HepG2 (cell line): ENCODE measurements around the gene PEA15. TPM values are rescaled to one million over a fixed set of nuclear protein-coding genes. Genes with fewer than 3 reads are reported as not detected.

ENCODE experiments used
- ATAC-seq: fragments of 200-7000 bp; cut with Tn5 transposase; 3 replicates; pipeline ENCODE4 v1.9.1; 2020; ENCODE audit warnings: mild to moderate bottlenecking, moderate library complexity
- BruUV-seq: library from RNA; stranded (reverse); fragments of 400-500 nt; replicated peaks from 2 replicates; lab custom pipeline; 2021; lab: Mats Ljungman, UMichigan
- CTCF ChIA-PET: fragments of 300-600 bp; formaldehyde crosslinking; extraction: SDS; loops from one replicate; lab custom pipeline; 2021; ENCODE audit warnings: low total read pairs, inconsistent platforms, low intra/inter-chr PET ratio; lab: Yijun Ruan, JAX
- POLR2A ChIA-PET: fragments of 350-600 bp; sonication (Branson Sonifier 250); formaldehyde crosslinking; loops from one replicate; lab custom pipeline; 2020; ENCODE audit warnings: antibody characterized with exemption, inconsistent platforms; lab: Yijun Ruan, JAX
- DNase-seq: peaks from one replicate; pipeline ENCODE4 v3.0.0-alpha.2; 2015; ENCODE audit warnings: low spot score
- FAIRE-seq: peaks from 3 replicates; lab custom pipeline; 2011; peaks lifted over from hg19 to GRCh38; lab: Jason Lieb, UNC
- H2AFZ ChIP-seq: one replicate; pipeline ENCODE4 v1.6.1; 2011; ENCODE audit warnings: low read length, inconsistent platforms
- H3K27ac ChIP-seq: fragments of 300-600 bp; 3 replicates; pipeline ENCODE4 v1.8.0; 2011; ENCODE audit warnings: mixed run types, mild to moderate bottlenecking, mixed read lengths, low read length, inconsistent platforms; ENCODE audit not compliant: insufficient read depth; ENCODE audit errors: extremely low read length
- H3K27me3 ChIP-seq, 2 experiments: fragments of 200-600 bp in 1 of 2; 2 replicates in 1 of 2; 3 replicates in 1 of 2; pipeline versions ENCODE4 v1.6.0 to v1.8.0; 2011; ENCODE audit warnings: low read length in 2 of 2, mild to moderate bottlenecking in 2 of 2, moderate library complexity in 2 of 2, inconsistent platforms in 1 of 2; ENCODE audit not compliant: insufficient read depth in 2 of 2, control insufficient read depth in 1 of 2
- H3K36me3 ChIP-seq, 2 experiments: fragments of 200-600 bp in 1 of 2; replicated peaks in 1 of 2; 2 replicates in 1 of 2; 3 replicates in 1 of 2; pipeline versions ENCODE4 v1.5.1 to v1.8.0; 2011; ENCODE audit warnings: low read length in 2 of 2, inconsistent platforms in 1 of 2; ENCODE audit not compliant: insufficient read depth in 2 of 2, control insufficient read depth in 1 of 2
- H3K4me1 ChIP-seq: 2 replicates; pipeline ENCODE4 v1.5.1; 2012; ENCODE audit warnings: low read length, inconsistent platforms; ENCODE audit not compliant: insufficient read depth
- H3K4me2 ChIP-seq: 2 replicates; pipeline ENCODE4 v1.6.0; 2011; ENCODE audit warnings: low read depth, low read length, inconsistent platforms
- H3K4me3 ChIP-seq, 3 experiments: fragments of 200-600 bp in 1 of 3; sonication (generic), shearing (Covaris generic) in 1 of 3; replicated peaks in 1 of 3; 2 replicates each; pipeline ENCODE4 v1.5.1; 2011 to 2016; ENCODE audit warnings: low read length in 3 of 3, inconsistent platforms in 2 of 3, low read depth in 2 of 3, mild to moderate bottlenecking in 2 of 3, control low read depth in 1 of 3, mixed read lengths in 1 of 3; ENCODE audit not compliant: insufficient read depth in 1 of 3
- H3K79me2 ChIP-seq: one replicate; pipeline ENCODE4 v1.6.1; 2011; ENCODE audit warnings: low read length, inconsistent platforms; ENCODE audit not compliant: insufficient read depth
- H3K9ac ChIP-seq: 2 replicates; pipeline ENCODE4 v1.6.0; 2011; ENCODE audit warnings: mild to moderate bottlenecking, low read depth, low read length, inconsistent platforms; ENCODE audit not compliant: insufficient read depth
- H3K9me3 ChIP-seq: 2 replicates; pipeline ENCODE4 v1.5.1; 2012; ENCODE audit warnings: mild to moderate bottlenecking, low read length
- H4K20me1 ChIP-seq: 2 replicates; pipeline ENCODE4 v1.6.0; 2011; ENCODE audit warnings: inconsistent platforms, mild to moderate bottlenecking, low read length, moderate library complexity; ENCODE audit not compliant: insufficient read depth
- BRD4 ChIP-seq: sonication (generic); formaldehyde crosslinking; IDR thresholded peaks from 2 replicates; pipeline ENCODE4 v1.4.0; 2020; ENCODE audit warnings: missing genetic modification reagents
- ELF4 ChIP-seq: sonication (generic); formaldehyde crosslinking; IDR thresholded peaks from 2 replicates; pipeline ENCODE4 v1.5.0; 2020; ENCODE audit warnings: missing genetic modification reagents, mild to moderate bottlenecking, moderate library complexity, borderline replicate concordance
- FOSL2 ChIP-seq: sonication (generic); formaldehyde crosslinking; IDR thresholded peaks from 2 replicates; pipeline ENCODE4 v1.4.0; 2020; ENCODE audit warnings: missing genetic modification reagents
- HOXA3 ChIP-seq: sonication (generic); formaldehyde crosslinking; IDR thresholded peaks from 2 replicates; pipeline ENCODE4 v1.5.0; 2020; ENCODE audit warnings: missing genetic modification reagents
- IRF2 ChIP-seq: IDR thresholded peaks from 2 replicates; pipeline ENCODE4 v1.6.1; 2018; ENCODE audit warnings: missing genetic modification reagents, missing compliant biosample characterization
- MEIS2 ChIP-seq: sonication (generic); formaldehyde crosslinking; IDR thresholded peaks from 2 replicates; pipeline ENCODE4 v1.9.0; 2021; ENCODE audit warnings: mild to moderate bottlenecking, missing genetic modification reagents
- MLLT10 ChIP-seq: sonication (generic); formaldehyde crosslinking; IDR thresholded peaks from 2 replicates; pipeline ENCODE4 v1.4.0; 2020; ENCODE audit warnings: missing genetic modification reagents
- PHF5A ChIP-seq: IDR thresholded peaks from one replicate; pipeline ENCODE4 v1.6.1; 2018; ENCODE audit warnings: low read depth, missing genetic modification reagents; ENCODE audit not compliant: unreplicated experiment
- SIN3B ChIP-seq: fragments of 150-350 bp; IDR thresholded peaks from 2 replicates; pipeline ENCODE4 v1.6.1; 2014; ENCODE audit warnings: low read length
- STAT5B ChIP-seq: sonication (generic); formaldehyde crosslinking; IDR thresholded peaks from 2 replicates; pipeline ENCODE4 v1.4.0; 2020; ENCODE audit warnings: missing genetic modification reagents
- TEAD3 ChIP-seq: optimal IDR thresholded peaks from 2 replicates; pipeline ENCODE3; 2016; ENCODE audit warnings: borderline replicate concordance
- ZC3H13 ChIP-seq: sonication (generic); formaldehyde crosslinking; IDR thresholded peaks from 2 replicates; pipeline ENCODE4 v1.8.1; 2023; ENCODE audit warnings: mild to moderate bottlenecking, missing genetic modification reagents, moderate library complexity
- ZEB1 ChIP-seq: IDR thresholded peaks from 2 replicates; pipeline ENCODE4 v1.6.1; 2012; ENCODE audit warnings: mild to moderate bottlenecking, low read depth, inconsistent platforms; ENCODE audit not compliant: insufficient replicate concordance
- ZNF33B ChIP-seq: sonication (generic); formaldehyde crosslinking; IDR thresholded peaks from 2 replicates; pipeline ENCODE4 v1.5.1; 2020; ENCODE audit warnings: mild to moderate bottlenecking, missing genetic modification reagents
- ZNF7 ChIP-seq: IDR thresholded peaks from 2 replicates; pipeline ENCODE4 v1.6.1; 2016; ENCODE audit warnings: missing biosample characterization, missing genetic modification reagents
- WGBS: methylation state at CpG from one replicate; pipeline ENCODE4 v1.1.6; 2017; ENCODE audit warnings: low lambda C conversion rate; 5-methylcytosine and 5-hydroxymethylcytosine counted together
- in situ Hi-C: cut with HindIII; loops from 2 replicates; pipeline ENCODE4 v1.10.0; 2017; ENCODE audit warnings: low pct_unique_long_range_greater_than_20kb; ENCODE audit not compliant: extremely low pct_ligation_motif_present
- intact Hi-C: fragments of 100-400 bp; cut with micrococcal nuclease; formaldehyde crosslinking; loops from one replicate; pipeline ENCODE4 v1.10.0; 2022; ENCODE audit not compliant: unreplicated experiment
- polyA plus RNA-seq, 8 experiments: library from polyadenylated mRNA; depleted of rRNA in 3 of 8; stranded (reverse) in 7 of 8; unstranded in 1 of 8; fragments of >200 nt; fragmentation: Illumina TruSeq in 4 of 8; extraction: Trizol in 4 of 8; gene quantifications; 2 replicates each; pipeline versions ENCODE4 v1.2.1 to v1.2.3, GENCODE V29; 2011 to 2016; ENCODE audit warnings: low read depth in 4 of 8, missing spikeins in 1 of 8, mixed read lengths in 1 of 8; ENCODE audit not compliant: insufficient read depth in 1 of 8
- total RNA-seq, 5 experiments: library from RNA; depleted of rRNA; stranded (reverse); fragments of >200 nt; fragmentation: Illumina TruSeq; extraction: Trizol; gene quantifications; 2 replicates each; pipeline ENCODE4 v1.2.3, GENCODE V29; 2016; ENCODE audit warnings: low read depth in 1 of 5
- TF ChIP-seq, protein P1 (sequence below): sonication (generic); formaldehyde crosslinking; IDR thresholded peaks from 2 replicates; pipeline ENCODE4 v1.5.0; 2020; ENCODE audit warnings: mild to moderate bottlenecking, missing genetic modification reagents, moderate library complexity
- TF ChIP-seq, protein P2 (sequence below): sonication (generic); formaldehyde crosslinking; IDR thresholded peaks from 2 replicates; pipeline ENCODE4 v1.4.0; 2020; ENCODE audit warnings: low read depth, missing genetic modification reagents
- TF ChIP-seq, protein P3 (sequence below): IDR thresholded peaks from 2 replicates; pipeline ENCODE4 v1.6.1; 2016; ENCODE audit warnings: missing biosample characterization, missing genetic modification reagents, low read depth

The PEA15 gene
- total and polyA plus RNA-seq, 2 of the 13 experiments (the other 11 are each of a cell fraction or from before 2014, with no cell fraction given) = 12.1 to 35.2 TPM

DNA sequence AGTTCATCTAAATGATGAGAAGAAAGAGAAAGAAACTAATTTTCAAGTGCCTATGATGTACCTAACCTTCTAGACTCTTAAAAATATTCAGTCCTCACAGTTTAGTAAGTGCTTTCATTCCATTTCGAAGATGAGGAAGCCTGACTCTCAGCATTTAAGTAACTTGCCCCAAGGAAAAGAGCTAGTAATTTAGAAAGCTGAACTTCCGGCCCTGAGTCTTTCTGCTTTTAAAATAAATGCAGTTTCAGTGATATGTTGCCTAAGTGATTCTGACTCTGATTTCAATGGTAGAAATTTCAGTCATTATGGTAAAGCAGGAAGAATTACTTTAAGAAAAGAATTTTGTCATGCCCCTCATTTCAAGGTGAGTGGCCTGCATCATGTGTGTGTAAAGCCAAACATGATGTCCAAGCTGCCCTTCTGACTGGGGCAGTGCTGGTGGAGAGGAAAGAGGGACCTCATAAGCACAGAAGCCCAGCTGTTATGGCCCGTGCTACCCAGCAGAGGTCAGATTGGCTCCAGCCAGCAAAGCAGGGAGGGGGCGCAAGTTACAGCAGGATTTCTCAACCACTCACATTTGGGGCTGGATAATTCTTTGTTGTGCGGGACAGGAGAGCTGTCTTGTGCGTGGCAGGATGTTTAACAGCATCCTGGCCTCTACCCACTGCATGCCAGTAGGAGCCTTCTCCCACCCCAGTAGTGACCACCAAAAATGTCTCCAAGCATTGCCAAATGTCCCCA lies 43.0 kb upstream of the PEA15 start:
- peak; percentile 94 for ATAC-seq
- peak; percentile 53 for DNase-seq
- Histone ChIP-seq H3K4me2 (no peak overlapping the region), H3K36me3 (no peaks in the 10 kb centered on the region), H3K9ac (no peak overlapping the region), H4K20me1 (no peaks in the 10 kb centered on the region), H3K4me3 (no peak overlapping the region), H3K79me2 (no peaks in the 10 kb centered on the region), H2AFZ (no peak overlapping the region), H3K4me1 (peaks cover 39% of the 10 kb centered on the region), H3K9me3 (no peaks in the 10 kb centered on the region), H3K27ac (no peak overlapping the region), H3K27me3 (peaks cover 0 to 8% of the 10 kb centered on the region in 2 experiments; a peak in 4 of 5 replicates)
- no TSS peak for BruUV-seq
- in situ Hi-C loops = no loop called here
- FAIRE-seq = peak; percentile 67
- 16% methylated on average over 5 of the region's 6 CpGs for WGBS
- ChIA-PET POLR2A (no interaction called here), CTCF (no interaction called here)
- intact Hi-C loops = loop anchor here (1.0 kb wide), 1 partner anchor 90 kb away; no protein-coding TSS in a partner anchor
- TF ChIP-seq ZNF7 = no peak
- TF ChIP-seq HOXA3 (CRISPR knock-in tag) = no peak
- TF ChIP-seq, protein P1, sequence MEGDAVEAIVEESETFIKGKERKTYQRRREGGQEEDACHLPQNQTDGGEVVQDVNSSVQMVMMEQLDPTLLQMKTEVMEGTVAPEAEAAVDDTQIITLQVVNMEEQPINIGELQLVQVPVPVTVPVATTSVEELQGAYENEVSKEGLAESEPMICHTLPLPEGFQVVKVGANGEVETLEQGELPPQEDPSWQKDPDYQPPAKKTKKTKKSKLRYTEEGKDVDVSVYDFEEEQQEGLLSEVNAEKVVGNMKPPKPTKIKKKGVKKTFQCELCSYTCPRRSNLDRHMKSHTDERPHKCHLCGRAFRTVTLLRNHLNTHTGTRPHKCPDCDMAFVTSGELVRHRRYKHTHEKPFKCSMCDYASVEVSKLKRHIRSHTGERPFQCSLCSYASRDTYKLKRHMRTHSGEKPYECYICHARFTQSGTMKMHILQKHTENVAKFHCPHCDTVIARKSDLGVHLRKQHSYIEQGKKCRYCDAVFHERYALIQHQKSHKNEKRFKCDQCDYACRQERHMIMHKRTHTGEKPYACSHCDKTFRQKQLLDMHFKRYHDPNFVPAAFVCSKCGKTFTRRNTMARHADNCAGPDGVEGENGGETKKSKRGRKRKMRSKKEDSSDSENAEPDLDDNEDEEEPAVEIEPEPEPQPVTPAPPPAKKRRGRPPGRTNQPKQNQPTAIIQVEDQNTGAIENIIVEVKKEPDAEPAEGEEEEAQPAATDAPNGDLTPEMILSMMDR = peak; percentile 74
- 0 out of 2 replicates have a peak, but pooled peaks have one; percentile 6 for TF ChIP-seq FOSL2
- TF ChIP-seq STAT5B = no peak
- TF ChIP-seq, protein P2, sequence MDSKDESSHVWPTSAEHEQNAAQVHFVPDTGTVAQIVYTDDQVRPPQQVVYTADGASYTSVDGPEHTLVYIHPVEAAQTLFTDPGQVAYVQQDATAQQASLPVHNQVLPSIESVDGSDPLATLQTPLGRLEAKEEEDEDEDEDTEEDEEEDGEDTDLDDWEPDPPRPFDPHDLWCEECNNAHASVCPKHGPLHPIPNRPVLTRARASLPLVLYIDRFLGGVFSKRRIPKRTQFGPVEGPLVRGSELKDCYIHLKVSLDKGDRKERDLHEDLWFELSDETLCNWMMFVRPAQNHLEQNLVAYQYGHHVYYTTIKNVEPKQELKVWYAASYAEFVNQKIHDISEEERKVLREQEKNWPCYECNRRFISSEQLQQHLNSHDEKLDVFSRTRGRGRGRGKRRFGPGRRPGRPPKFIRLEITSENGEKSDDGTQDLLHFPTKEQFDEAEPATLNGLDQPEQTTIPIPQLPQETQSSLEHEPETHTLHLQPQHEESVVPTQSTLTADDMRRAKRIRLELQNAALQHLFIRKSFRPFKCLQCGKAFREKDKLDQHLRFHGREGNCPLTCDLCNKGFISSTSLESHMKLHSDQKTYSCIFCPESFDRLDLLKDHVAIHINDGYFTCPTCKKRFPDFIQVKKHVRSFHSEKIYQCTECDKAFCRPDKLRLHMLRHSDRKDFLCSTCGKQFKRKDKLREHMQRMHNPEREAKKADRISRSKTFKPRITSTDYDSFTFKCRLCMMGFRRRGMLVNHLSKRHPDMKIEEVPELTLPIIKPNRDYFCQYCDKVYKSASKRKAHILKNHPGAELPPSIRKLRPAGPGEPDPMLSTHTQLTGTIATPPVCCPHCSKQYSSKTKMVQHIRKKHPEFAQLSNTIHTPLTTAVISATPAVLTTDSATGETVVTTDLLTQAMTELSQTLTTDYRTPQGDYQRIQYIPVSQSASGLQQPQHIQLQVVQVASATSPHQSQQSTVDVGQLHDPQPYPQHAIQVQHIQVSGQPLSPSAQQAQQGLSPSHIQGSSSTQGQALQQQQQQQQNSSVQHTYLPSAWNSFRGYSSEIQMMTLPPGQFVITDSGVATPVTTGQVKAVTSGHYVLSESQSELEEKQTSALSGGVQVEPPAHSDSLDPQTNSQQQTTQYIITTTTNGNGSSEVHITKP (CRISPR knock-in tag) = no peak
- TF ChIP-seq BRD4 (CRISPR knock-in tag) = no peak
- TF ChIP-seq MEIS2 (CRISPR knock-in tag) = no peak
- TF ChIP-seq PHF5A (CRISPR knock-in tag) = no peak
- TF ChIP-seq ZNF33B (CRISPR knock-in tag) = no peak
- TF ChIP-seq SIN3B = no peak
- 0 out of 2 replicates have a peak, but pooled peaks have one; percentile 37 for TF ChIP-seq IRF2 (CRISPR knock-in tag)
- TF ChIP-seq ELF4 (CRISPR knock-in tag) = no peak
- no peak for TF ChIP-seq ZC3H13 (CRISPR knock-in tag)
- TF ChIP-seq ZEB1 = no peak
- no peak for TF ChIP-seq MLLT10 (CRISPR knock-in tag)
- peak; percentile 26 for TF ChIP-seq TEAD3 (CRISPR knock-in tag)
- TF ChIP-seq, protein P3, sequence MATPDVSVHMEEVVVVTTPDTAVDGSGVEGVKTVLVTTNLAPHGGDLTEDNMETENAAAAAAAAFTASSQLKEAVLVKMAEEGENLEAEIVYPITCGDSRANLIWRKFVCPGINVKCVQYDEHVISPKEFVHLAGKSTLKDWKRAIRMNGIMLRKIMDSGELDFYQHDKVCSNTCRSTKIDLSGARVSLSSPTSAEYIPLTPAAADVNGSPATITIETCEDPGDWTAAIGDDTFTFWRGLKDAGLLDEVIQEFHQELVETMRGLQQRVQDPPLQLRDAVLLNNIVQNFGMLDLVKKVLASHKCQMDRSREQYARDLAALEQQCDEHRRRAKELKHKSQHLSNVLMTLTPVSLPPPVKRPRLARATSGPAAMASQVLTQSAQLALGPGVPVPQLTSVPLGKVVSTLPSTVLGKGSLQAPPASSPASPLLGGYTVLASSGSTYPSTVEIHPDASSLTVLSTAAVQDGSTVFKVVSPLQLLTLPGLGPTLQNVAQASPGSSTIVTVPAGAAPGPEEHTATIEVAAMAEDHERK (CRISPR knock-in tag) = no peak
